Posterior vena cava (tissue), 2 donors: ENCODE data around the gene TMEM59. TPM values are rescaled to one million over a fixed set of nuclear protein-coding genes. Genes with fewer than 3 reads are reported as not detected.
"Not testable (repeated sequence)": the region's sequence is repeated elsewhere in the genome, so short reads cannot be mapped to it uniquely, and the experiment has no call there.

Experiments used
- DNase-seq: peaks from one replicate; pipeline ENCODE4 v3.0.0-alpha.2; 2020; ENCODE audit warnings: low spot score
- intact Hi-C, 2 donors: fragments of 100-400 bp; cut with DNase I; formaldehyde crosslinking; loops; one replicate each; pipeline versions ENCODE4 v1.14.1 to v1.14.2; 2022 to 2023
- long read RNA-seq, 2 donors: library from polyadenylated mRNA; unstranded; transcript quantifications; one replicate each; pipeline ENCODE4 v2.0.0, GENCODE V29; 2020 to 2021
- total RNA-seq, 2 donors: library from RNA; stranded (reverse); fragmentation: NEBNext Ultra II Directional; extraction: Animal tissue kit (Norgen Biotek cat#: 25700); gene quantifications; one replicate each; pipeline ENCODE4 v1.2.1, GENCODE V29; 2021
- donor health status: DM: yes; HTN: yes; CAD: no.
- donor health status: DM: yes; HTN: yes; CAD: no.

TMEM59 gene, protein sequence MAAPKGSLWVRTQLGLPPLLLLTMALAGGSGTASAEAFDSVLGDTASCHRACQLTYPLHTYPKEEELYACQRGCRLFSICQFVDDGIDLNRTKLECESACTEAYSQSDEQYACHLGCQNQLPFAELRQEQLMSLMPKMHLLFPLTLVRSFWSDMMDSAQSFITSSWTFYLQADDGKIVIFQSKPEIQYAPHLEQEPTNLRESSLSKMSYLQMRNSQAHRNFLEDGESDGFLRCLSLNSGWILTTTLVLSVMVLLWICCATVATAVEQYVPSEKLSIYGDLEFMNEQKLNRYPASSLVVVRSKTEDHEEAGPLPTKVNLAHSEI
- 100 to 1,000 TPM; 248 to 383 TPM for total RNA-seq
- long read RNA-seq, donor 1, full-length matches to known transcripts, result 67 of 120 reads
- long read RNA-seq, donor 1, partial matches to known transcripts, result 1 of 120 reads
- long read RNA-seq, donor 1, other reads (novel, unspliced or antisense), result 52 of 120 reads
- long read RNA-seq, donor 2, full-length matches to known transcripts, result 372 of 539 reads
- long read RNA-seq, donor 2, partial matches to known transcripts, result 3 of 539 reads
- long read RNA-seq, donor 2, other reads (novel, unspliced or antisense), result 164 of 539 reads

DNA sequence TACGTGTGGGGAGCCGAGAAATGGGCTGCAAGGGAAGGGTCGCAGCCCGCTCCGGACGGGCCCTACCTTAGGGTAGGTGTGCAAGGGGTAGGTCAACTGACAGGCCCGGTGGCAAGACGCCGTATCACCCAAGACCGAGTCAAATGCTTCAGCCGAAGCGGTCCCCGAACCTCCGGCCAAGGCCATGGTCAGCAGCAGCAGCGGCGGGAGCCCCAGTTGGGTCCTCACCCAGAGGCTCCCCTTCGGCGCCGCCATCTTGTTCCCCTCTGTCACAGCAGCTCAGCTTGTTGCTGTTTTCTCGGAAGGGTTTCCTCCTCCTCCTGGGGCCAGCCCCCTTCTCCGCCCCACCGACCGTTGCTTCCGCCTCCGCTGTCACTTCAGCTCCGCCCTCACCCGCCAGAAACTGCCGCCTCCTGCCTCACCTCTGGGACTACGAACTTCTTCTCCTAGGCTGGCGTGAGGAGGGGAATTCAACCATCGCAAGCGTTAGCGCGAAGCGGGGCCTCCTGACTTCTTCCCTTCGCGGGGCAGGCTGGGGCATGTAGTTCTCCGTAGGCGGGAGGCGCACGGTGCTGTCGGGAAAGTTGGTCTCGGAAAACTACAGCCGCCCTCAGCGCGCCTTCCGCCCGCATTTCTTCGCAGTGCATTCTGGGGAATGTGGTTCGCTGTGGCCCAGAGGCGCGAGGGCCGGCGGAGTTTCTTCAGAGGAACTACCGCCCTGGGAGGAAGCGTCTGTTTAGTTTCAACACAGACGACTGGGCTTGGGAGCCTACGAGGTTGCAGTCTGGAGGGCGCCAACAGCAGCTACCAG, at the start of gene TMEM59, which contains the start of gene TCEANC2:
Gene TMEM59, minus strand, starts transcription at position 271 of the 811 bp plus-strand sequence. Its CDS starts 16 bp downstream, at position 255.
Gene TCEANC2, plus strand, starts transcription at position 675 of the 811 bp plus-strand sequence. CDS start 815 bp downstream, outside the sequence.
- peak; percentile 99 for DNase-seq
- intact Hi-C loops, result no loop called here

DNA sequence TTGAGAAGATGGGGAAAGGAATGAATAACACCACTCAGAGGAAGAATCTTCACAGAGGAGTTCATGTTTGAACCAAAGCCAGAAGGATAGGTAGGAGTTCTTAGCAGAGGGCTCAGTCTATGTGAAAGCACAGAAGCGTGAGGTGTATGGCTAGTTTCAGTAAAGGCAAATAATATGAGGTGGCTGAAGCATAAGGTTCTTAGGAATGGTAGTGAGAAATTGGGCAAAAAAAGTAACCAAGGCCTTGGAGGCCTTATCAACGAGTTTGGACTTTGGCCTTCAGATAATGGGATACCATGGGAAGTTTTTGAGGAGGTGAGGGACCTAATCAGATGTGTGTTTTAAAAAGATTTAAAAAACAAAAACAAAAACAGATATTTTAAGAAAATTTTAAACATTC, 47.5 kb upstream of the TMEM59 start:
- intact Hi-C loops, result no loop called here
- DNase-seq, result no peak

DNA sequence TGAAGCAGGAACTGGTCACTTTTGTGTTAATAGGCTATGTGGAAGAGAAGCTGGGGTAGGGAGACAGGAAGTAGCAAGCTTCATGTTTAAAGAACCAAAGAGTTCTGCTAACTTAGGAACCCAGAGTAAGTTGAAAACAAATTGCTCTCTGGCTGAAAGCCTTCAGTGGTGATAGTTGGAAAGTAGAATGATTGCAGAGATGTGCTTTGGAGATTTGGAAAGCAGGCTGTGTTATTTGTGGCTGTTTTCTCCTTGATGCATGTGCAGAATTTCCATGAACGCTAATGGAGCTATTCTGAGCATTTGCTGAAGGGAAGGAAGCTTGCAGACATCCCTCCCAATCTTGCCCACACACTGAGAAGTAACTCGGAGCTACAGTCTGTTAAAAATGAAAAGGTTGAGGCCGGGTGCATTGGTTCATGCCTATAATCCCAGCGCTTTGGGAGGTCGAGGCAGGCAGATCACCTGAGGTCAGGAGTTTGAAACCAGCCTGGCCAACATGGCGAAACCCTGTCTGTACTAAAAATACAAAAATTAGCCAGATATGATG, 46.1 kb upstream of the TMEM59 start:
- DNase-seq, result no peak
- intact Hi-C loops, result no loop called here

DNA sequence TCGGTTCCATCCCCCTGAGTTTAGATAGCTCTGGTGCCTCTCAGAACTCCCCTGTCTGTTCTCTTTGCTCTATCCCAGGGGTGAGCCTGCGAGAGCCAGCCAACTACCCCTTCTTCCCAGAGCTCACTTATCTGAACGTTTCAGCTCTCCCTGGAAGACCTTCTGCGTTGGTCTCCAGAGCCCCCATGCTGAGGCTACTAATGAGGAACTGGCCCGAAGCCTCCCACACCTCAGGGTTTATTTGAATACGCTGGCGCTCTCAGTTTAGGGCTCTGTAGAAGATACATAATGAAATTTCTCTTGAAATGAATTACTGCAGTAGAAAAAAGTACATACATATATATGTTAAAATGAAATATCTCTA, 43.9 kb upstream of the TMEM59 start:
- intact Hi-C loops, result no loop called here
- no peak for DNase-seq

DNA sequence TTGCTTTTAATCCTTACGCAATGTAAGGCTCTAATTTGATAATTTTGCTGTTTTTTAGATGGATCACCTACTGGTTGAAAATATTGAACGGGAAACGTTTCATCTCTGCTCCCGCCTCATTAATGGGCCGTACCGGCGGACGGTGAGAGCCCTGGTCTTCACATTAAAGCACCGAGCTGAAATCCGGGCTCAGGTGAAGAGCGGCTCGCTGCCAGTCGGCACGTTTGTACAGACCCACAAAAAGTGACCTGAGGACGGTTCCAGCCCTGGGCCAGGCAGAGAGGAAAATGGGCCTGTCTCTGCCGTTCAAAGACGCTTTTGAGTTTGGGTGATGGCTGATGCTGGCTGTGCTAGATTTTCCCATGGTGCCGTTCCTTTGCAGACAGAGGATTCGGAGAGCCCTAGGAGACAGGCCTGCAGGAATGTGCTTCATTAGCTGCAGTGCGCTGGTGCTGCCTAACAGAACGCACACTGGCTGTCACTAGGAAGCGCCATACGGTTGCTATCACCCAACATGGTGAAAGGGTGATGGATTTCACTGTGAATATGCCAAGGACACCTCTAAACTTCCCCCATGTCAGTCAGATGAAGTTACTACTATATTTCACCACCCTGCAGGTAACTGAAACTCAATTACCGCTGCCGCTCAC, 43.3 kb upstream of the TMEM59 start:
- intact Hi-C loops, result no loop called here
- DNase-seq, result no peak

DNA sequence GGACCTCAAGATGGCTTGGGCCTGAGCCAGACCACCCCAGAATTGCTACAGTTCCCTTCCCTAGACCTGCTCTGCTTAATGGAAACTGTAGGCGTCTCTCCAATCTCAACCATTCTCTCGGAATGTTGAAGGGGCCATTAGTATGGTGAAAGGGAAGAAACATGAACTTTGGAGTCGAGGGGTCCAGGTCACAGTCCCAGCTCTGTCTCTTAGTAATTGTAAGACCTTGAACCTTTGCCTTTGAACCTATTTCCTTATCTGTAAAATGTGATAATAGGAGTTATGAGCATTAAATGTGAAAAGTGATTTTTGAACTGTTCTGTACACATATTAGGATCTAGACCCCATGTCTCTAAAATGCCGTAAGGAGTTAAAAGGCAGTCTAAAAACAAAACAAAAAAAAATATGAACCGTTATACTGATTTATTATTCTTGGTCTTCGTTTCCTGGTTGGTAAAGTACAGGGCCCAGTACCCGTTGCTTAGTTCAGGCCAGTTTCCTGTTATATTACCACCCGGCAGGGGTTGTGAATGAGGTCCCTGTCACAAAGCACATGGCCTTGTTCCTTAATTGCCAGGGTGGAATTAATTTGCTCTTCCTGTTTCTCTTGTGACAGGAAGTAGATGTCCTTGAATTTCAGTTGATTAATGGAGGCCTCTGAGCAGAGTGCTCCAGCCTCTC, 42.7 kb upstream of the TMEM59 start:
- intact Hi-C loops, result no loop called here
- DNase-seq, result no peak

DNA sequence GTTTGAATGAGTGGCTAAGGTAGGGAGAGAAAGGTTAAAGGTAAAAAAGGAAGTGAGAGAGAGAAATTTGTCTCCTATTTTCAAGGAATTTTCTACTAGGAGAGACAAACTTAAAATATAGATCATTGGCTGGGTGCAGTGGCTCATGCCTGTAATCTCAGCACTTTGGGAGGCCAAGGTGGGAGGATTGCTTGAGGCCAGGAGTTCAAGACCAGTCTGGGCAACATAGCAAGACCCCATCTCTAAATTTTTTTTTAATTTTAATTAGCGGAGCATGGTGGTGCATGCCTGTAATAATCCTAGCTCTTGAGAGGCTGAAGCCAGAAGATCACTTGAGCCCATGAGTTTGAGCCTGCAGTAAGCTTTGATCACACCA, 41.7 kb upstream of the TMEM59 start:
- DNase-seq, intact Hi-C loops: not testable (repeated sequence)

DNA sequence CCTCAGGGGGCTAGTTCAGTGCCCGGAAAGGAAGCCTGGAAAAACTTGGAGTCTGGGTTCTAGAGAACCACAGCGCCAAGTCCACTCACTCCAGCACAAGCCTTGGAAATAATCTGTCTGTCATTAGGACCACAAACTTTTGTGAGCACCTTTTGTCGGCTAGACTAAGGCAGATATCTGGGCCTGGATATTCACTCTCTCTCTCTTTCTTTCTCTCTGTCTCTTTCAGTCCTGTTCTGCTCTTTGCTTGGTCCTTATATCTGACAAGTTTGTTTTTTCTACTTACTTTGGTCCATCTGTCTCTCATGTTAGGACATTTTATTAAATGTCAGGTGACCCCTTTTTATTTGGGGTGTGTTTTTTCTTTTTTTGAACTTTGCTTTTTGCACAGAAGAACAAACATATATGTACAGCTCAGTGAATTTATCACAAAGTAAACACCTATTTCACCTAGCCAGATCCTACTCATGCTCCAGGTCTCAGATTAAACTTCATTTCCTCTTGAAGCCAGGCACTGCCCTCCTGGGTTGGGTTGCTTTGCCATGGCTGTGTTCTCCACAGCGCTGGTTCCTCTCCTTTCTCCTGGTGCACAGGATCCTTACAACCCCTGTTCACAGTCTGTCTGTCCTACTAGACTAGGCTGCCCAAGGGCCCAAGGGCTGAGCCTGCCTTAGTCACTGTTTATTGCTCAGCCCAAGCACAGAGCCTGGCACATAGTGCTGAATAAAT, 41.2 kb upstream of the TMEM59 start:
- intact Hi-C loops, result no loop called here
- DNase-seq, result no peak

DNA sequence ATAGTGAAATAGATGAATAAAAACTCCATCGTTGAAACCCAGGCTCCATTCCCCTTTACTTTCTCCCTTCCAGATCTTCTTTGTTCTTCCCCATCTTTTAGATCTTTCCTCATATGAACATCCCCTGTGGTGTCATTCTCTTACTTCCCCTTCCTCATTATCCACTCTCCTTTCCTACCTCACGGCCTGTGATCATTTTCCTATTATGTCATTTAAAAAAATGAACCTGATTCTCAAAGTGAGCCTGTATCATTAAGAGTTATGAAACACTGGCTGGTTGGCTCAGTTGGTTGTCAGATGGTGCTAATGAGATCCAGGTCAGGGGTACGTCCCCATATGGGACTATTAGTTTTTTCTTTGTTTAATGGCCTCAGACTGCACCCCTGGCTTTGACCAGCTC, 38.7 kb upstream of the TMEM59 start:
- intact Hi-C loops, result loop anchor here in 1 of 2 donors (2.0 kb wide), 2 partner anchors 53 to 63 kb away; no protein-coding TSS in a partner anchor
- no peak for DNase-seq

DNA sequence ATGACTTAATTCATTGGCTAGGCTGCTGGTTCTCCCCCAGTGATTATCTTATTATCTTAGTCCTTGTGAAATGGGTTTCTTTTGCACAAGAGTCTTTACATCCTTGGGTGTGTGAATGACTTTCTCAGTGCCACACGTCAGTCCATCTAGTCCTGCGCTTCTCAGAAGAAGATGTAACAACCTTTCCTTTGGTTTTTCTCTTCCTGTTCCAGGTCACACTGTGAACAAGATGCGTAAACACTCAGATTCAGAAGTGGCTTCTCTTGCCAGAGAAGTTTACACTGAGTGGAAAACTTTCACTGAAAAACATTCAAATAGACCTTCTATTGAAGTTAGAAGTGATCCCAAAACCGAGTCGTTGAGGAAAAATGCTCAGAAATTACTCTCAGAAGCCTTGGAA, 35.4 kb upstream of the TMEM59 start:
- DNase-seq, result no peak
- intact Hi-C loops, result loop anchor here in 1 of 2 donors (10.0 kb wide), 1 partner anchor 396 kb away; no protein-coding TSS in a partner anchor

DNA sequence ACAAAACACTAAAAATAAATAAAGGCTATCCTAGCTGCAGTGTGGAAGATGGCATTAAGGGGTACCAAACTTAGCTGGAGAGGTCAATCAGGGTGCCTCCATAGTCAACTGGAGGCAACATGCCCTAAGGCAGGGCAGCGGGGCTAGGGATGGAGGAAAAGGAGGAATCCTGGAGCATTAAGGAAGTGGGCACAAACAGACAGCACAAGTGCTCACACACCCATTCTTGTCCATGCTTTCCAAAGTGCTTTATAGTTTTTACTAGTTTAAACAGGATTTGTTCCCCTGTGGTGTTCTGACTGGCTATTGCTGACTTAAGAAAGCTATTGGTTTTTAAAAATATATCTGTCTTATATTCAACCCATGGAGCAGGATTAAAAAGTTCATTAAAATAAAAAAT, 33.8 kb upstream of the TMEM59 start:
- no peak for DNase-seq
- intact Hi-C loops, result loop anchor here in 1 of 2 donors (10.0 kb wide), 1 partner anchor 398 kb away; no protein-coding TSS in a partner anchor

DNA sequence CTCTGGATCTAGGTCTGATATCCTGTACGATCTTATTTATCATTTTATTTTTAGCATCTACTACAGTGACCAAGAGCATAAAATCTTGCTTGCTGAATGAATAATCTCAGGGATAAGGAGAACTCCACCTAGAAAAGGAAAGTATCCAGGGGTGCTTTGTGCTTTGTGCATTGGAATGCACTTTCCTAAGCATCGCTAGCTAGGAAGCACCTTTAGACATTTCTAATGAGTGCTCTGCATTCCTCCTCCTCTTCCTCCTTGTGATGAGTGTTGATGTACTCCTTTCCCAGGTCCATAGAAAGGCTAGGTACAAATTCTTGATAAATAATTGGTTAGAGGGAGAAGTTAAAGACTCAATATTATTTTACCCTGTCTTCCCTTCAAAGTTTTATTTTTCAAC, 31.8 kb upstream of the TMEM59 start:
- no peak for DNase-seq
- intact Hi-C loops, result loop anchor here in 1 of 2 donors (10.0 kb wide), 1 partner anchor 400 kb away; no protein-coding TSS in a partner anchor

DNA sequence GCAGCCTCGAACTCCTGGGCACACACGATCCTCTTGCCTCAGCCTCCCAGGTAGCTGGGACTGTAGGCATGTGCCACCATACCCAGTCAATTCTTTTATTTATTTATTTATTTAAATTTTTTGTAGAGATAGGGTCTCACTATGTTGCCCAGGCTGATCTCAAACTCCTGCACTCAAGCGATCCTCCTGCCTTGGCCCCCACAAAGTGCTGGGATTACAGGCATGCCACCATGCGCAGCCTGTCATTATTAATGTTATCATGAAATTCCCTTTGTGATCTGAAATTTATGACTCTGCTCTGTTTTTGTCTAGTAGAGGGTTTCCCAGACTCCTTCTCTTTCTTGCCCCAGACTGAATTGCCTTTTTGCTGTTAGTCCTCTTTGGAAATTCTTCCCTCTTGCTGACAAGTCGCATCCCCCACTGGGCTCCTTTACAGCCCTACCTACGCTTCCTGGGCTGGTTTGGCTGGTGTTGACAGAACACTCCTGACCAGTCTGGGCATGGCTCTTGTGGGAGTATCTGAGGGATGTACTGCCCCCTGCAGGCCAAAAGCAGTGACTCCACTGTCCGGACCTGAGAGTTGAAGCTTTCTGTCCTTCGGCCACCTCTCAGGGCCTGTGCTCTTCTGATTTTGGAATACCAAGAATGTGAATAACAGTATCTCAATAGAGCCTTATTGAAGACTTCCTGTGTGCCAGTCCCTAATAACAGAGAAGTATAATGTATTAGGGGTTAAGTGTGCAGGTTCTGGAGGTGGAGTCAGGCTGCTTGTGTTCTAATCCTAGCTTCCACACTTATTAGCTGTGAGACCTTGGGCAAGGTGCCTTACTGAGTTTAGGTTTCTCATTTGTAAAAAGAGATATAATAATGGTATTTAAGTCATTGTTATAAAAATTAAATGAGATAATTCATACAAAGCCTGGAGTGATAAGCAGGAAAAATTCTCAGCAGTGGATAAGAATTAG, 28.6 kb upstream of the TMEM59 start:
- intact Hi-C loops, result loop anchor here in 1 of 2 donors (10.0 kb wide), 1 partner anchor 403 kb away; no protein-coding TSS in a partner anchor
- peak; percentile 84 for DNase-seq

DNA sequence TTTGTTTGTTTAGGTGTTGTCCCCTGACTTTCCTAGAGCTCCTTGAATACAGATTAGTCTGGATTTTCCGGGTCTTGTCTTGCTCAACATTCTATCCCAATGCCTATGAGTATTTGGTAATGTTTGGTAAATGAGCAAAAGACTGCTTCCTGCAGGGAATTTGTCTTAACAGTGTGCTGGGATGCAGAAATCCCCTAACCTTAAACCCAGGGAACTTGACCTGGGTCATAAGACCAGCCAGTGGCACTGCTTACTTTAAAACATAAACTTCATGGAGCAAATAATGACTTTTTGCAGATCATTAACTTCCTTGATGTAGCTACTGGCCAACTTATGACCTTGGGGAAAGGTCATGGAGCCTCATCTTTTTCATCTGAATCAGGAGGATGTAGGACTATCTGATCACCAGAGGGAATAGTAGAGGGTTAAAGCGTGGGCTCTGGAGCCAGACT, 27.6 kb upstream of the TMEM59 start:
- no peak for DNase-seq
- intact Hi-C loops, result loop anchor here in 1 of 2 donors (10.0 kb wide), 1 partner anchor 404 kb away; no protein-coding TSS in a partner anchor

DNA sequence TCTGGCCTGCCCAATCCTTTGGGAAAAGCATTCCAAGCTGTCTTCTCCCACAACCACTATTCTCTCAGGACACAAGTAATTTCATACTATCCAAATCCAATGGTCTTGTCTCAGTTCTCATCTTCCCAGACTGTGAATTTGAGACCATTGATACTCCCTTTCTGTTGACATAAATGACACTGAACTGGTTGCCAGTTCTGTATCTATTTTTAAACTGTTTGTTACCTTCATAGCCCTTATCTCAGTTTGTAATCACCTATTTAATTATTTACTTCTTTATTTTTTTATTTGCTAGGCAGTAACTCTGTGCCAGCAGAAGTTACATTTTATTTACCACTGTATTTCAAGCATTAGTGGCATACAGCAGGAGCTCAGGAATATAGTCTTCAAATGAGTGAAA, 24.4 kb upstream of the TMEM59 start:
- intact Hi-C loops, result loop anchor here in 1 of 2 donors (5.0 kb wide), 1 partner anchor 410 kb away; no protein-coding TSS in a partner anchor
- DNase-seq, result no peak

DNA sequence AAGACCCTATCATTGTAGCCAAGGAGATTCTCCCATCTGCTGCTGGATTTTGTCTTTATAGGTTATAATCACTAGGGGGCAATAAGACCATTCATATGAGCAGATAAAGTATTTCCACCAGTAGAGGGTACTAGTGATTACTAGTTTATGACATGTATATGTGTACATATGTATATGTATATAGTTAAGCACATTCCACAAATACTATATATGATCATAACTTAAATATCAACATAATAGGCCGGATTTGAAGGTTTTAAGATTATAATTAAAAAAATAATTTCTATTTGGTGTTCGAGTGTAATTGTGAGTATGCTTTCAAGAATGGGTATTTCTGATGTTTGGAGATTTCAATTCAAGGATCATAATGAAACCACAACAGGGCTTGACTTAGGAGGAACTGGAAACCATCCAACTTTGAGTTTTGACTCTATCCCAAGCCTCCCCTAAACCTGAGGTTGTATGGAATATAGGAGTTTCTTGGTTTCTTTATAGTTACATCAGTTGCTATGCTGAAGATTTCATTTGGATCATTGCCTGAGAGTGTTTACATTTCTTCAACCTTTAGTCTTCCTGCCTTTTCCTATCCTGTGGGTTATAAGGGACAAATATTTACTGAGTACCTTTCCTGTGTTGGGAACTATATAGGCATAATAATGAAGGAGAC, 17.3 kb upstream of the TMEM59 start:
- intact Hi-C loops, result no loop called here
- DNase-seq, result no peak
